IMR-90 (cell line): Measurements from ENCODE around the gene ELAVL1. TPM values are rescaled to one million over a fixed set of nuclear protein-coding genes. Genes with fewer than 3 reads are reported as not detected.

Experiments
- ATAC-seq: fragments of 200-7000 bp; cut with Tn5 transposase; 2 replicates; pipeline ENCODE4 v1.9.1; 2020; ENCODE audit warnings: low read depth, mild to moderate bottlenecking, moderate library complexity
- BruUV-seq: library from RNA; stranded (reverse); fragments of 400-500 nt; replicated peaks from 2 replicates; lab custom pipeline; 2021; lab: Mats Ljungman, UMichigan
- CTCF ChIA-PET: fragments of 300-600 bp; formaldehyde crosslinking; extraction: SDS; loops from one replicate; lab custom pipeline; 2021; ENCODE audit warnings: antibody characterized with exemption; lab: Yijun Ruan, JAX
- POLR2A ChIA-PET: fragments of 300-600 bp; sonication (Branson Sonifier 250); formaldehyde crosslinking; loops from one replicate; lab custom pipeline; 2022; ENCODE audit warnings: antibody characterized with exemption; ENCODE audit not compliant: unreplicated experiment; lab: Charles Lee
- DNase-seq: peaks from one replicate; pipeline ENCODE4 v3.0.0; 2013
- H2AFZ ChIP-seq: replicated peaks from 2 replicates; pipeline ENCODE3; 2013; ENCODE audit warnings: low read length, mild to moderate bottlenecking; ENCODE audit not compliant: poor library complexity
- H2AK5ac ChIP-seq: 2 replicates; pipeline ENCODE4 v1.6.1; 2013; ENCODE audit warnings: low read depth, low read length, inconsistent platforms
- H2AK9ac ChIP-seq: replicated peaks from 2 replicates; pipeline ENCODE3; 2013; ENCODE audit warnings: mild to moderate bottlenecking, low read depth, low read length, moderate library complexity; ENCODE audit not compliant: poor library complexity
- H2BK120ac ChIP-seq: 2 replicates; pipeline ENCODE4 v1.6.1; 2013; ENCODE audit warnings: low read depth, low read length, inconsistent platforms
- H2BK15ac ChIP-seq: 3 replicates; pipeline ENCODE4 v1.6.1; 2013; ENCODE audit warnings: low read depth, low read length, inconsistent platforms
- H2BK20ac ChIP-seq: 2 replicates; pipeline ENCODE4 v1.6.1; 2013; ENCODE audit warnings: low read depth, mild to moderate bottlenecking, inconsistent platforms, low read length, moderate library complexity
- H2BK5ac ChIP-seq: 2 replicates; pipeline ENCODE4 v1.6.1; 2013; ENCODE audit warnings: mild to moderate bottlenecking, low read depth, low read length, inconsistent platforms; ENCODE audit not compliant: poor library complexity, severe bottlenecking
- H3K14ac ChIP-seq: replicated peaks from 2 replicates; pipeline ENCODE4 v1.6.1; 2013; ENCODE audit warnings: low read depth, low read length, inconsistent platforms
- H3K18ac ChIP-seq: 2 replicates; pipeline ENCODE4 v1.6.1; 2013; ENCODE audit warnings: low read depth, low read length, control low read depth
- H3K23ac ChIP-seq: 2 replicates; pipeline ENCODE4 v1.6.1; 2013; ENCODE audit warnings: low read depth, low read length, inconsistent platforms
- H3K27ac ChIP-seq: 2 replicates; pipeline ENCODE4 v1.5.1; 2013; ENCODE audit warnings: mild to moderate bottlenecking, control low read depth, low read length; ENCODE audit not compliant: insufficient read depth
- H3K27me3 ChIP-seq: 2 replicates; pipeline ENCODE4 v1.6.1; 2013; ENCODE audit warnings: low read length; ENCODE audit not compliant: control insufficient read depth, insufficient read depth
- H3K36me3 ChIP-seq: 2 replicates; pipeline ENCODE4 v1.6.1; 2013; ENCODE audit warnings: low read length, mixed read lengths; ENCODE audit not compliant: control insufficient read depth, insufficient read depth
- H3K4ac ChIP-seq: 2 replicates; pipeline ENCODE4 v1.6.1; 2013; ENCODE audit warnings: low read depth, low read length, inconsistent platforms
- H3K4me1 ChIP-seq: 2 replicates; pipeline ENCODE4 v1.6.1; 2013; ENCODE audit warnings: low read length, mixed read lengths; ENCODE audit not compliant: control insufficient read depth, insufficient read depth
- H3K4me2 ChIP-seq: 2 replicates; pipeline ENCODE4 v1.6.1; 2013; ENCODE audit warnings: low read depth, mild to moderate bottlenecking, control low read depth, low read length, moderate library complexity
- H3K4me3 ChIP-seq: 2 replicates; pipeline ENCODE4 v1.5.1; 2013; ENCODE audit warnings: low read depth, mild to moderate bottlenecking, control low read depth, low read length, moderate library complexity; ENCODE audit not compliant: insufficient read depth
- H3K56ac ChIP-seq: 2 replicates; pipeline ENCODE4 v1.6.1; 2013; ENCODE audit warnings: low read length, inconsistent platforms; ENCODE audit not compliant: insufficient read depth; ENCODE audit errors: extremely low read depth
- H3K79me1 ChIP-seq, 2 experiments: 2 replicates each; pipeline ENCODE4 v1.6.1; 2013; ENCODE audit warnings: low read length in 2 of 2, inconsistent platforms in 1 of 2, low read depth in 1 of 2
- H3K9ac ChIP-seq: 2 replicates; pipeline ENCODE4 v1.6.1; 2013; ENCODE audit warnings: low read depth, low read length, control low read depth
- H3K9me1 ChIP-seq: 2 replicates; pipeline ENCODE4 v1.6.1; 2013; ENCODE audit warnings: low read length, inconsistent platforms; ENCODE audit not compliant: insufficient read depth
- H3K9me3 ChIP-seq: 2 replicates; pipeline ENCODE4 v1.6.1; 2013; ENCODE audit warnings: low read length; ENCODE audit not compliant: control insufficient read depth, insufficient read depth
- H4K20me1 ChIP-seq: 2 replicates; pipeline ENCODE4 v1.6.1; 2013; ENCODE audit warnings: low read length, inconsistent platforms; ENCODE audit not compliant: insufficient read depth
- H4K5ac ChIP-seq: 2 replicates; pipeline ENCODE4 v1.6.1; 2013; ENCODE audit warnings: mild to moderate bottlenecking, low read depth, low read length, control low read depth
- H4K8ac ChIP-seq, 2 experiments: 2 replicates each; pipeline ENCODE4 v1.6.1; 2013; ENCODE audit warnings: low read depth in 2 of 2, low read length in 2 of 2, control low read depth in 1 of 2, inconsistent platforms in 1 of 2
- H4K91ac ChIP-seq: 2 replicates; pipeline ENCODE4 v1.6.1; 2013; ENCODE audit warnings: low read depth, low read length, inconsistent platforms; ENCODE audit not compliant: insufficient read depth
- MAFK ChIP-seq: IDR thresholded peaks from 2 replicates; pipeline ENCODE4 v1.6.1; 2012; ENCODE audit warnings: low read depth, low read length, improper control_type of control experiment
- POLR2A ChIP-seq: IDR thresholded peaks from 2 replicates; pipeline ENCODE4 v1.6.1; 2012; ENCODE audit warnings: mild to moderate bottlenecking, low read depth, low read length
- WGBS, 2 experiments: methylation state at CpG; one replicate each; pipeline versions ENCODE4 v1.1.5 to v1.1.7; 2013; ENCODE audit warnings: missing lambda C conversion rate in 2 of 2; ENCODE audit not compliant: insufficient read length in 1 of 2; ENCODE audit errors: extremely low coverage in 2 of 2; 5-methylcytosine and 5-hydroxymethylcytosine counted together
- dilution Hi-C: fragments of 300-500 bp; cut with HindIII; formaldehyde crosslinking; loops from one replicate; pipeline ENCODE4 v1.14.3; 2018; ENCODE audit warnings: low sequenced_read_pairs; ENCODE audit not compliant: unreplicated experiment
- in situ Hi-C: fragments of 300-500 bp; cut with MboI; formaldehyde crosslinking; loops from 3 replicates; pipeline ENCODE4 v1.14.3; 2019; ENCODE audit warnings: low sequenced_read_pairs, inconsistent platforms, mixed read lengths
- intact Hi-C: fragments of 100-400 bp; cut with micrococcal nuclease; formaldehyde crosslinking; loops from 2 replicates; pipeline ENCODE4 v1.10.0; 2022
- polyA plus RNA-seq, 3 experiments: library from polyadenylated mRNA; depleted of rRNA; stranded (reverse); fragments of >200 nt; gene quantifications; 2 replicates each; pipeline ENCODE4 v1.2.3, GENCODE V29; 2012; ENCODE audit warnings: low replicate concordance in 1 of 3
- total RNA-seq: library from RNA; depleted of rRNA; stranded (reverse); fragments of >200 nt; gene quantifications from 2 replicates; pipeline ENCODE4 v1.2.3, GENCODE V29; 2012

The ELAVL1 gene
- total and polyA plus RNA-seq, 2 of the 4 experiments (the other 2 are of a cell fraction), result 55.6 to 59.0 TPM

GRCh38 chr19:7976461-7976860, 29.0 kb downstream of the ELAVL1 start:
- no peak overlapping the region for H3K14ac ChIP-seq
- H2BK20ac ChIP-seq, result no peak overlapping the region
- H3K4me2 ChIP-seq, result no peak overlapping the region
- H3K36me3 ChIP-seq, result peaks cover 68% of the 10 kb centered on the region
- no peak for TF ChIP-seq MAFK
- no peak for TF ChIP-seq POLR2A
- no peak overlapping the region for H2BK120ac ChIP-seq
- no peak overlapping the region for H3K18ac ChIP-seq
- peaks cover 25 to 41% of the 10 kb centered on the region in 2 experiments for H3K79me1 ChIP-seq
- H2BK5ac ChIP-seq, result no peak overlapping the region
- no peak overlapping the region for H4K8ac ChIP-seq
- no peak overlapping the region for H3K56ac ChIP-seq
- H2AK5ac ChIP-seq, result no peak overlapping the region
- in situ Hi-C loops, result loop anchor here (10.0 kb wide), 1 partner anchor 278 kb away; no protein-coding TSS in a partner anchor
- CTCF ChIA-PET, result no interaction called here
- no peaks in the 10 kb centered on the region for H3K9me1 ChIP-seq
- H3K4me3 ChIP-seq, result no peak overlapping the region
- H3K9ac ChIP-seq, result no peak overlapping the region
- H4K91ac ChIP-seq, result no peak overlapping the region
- WGBS, 2 experiments, result 100% methylated on average over 2 of the region's 4 CpGs; no CpG with 5 or more reads in 1 of the 2 experiments
- no peak overlapping the region for H3K4ac ChIP-seq
- no peak for ATAC-seq
- H4K20me1 ChIP-seq, result peaks cover 60% of the 10 kb centered on the region
- DNase-seq, result no peak
- H3K23ac ChIP-seq, result no peak overlapping the region
- no peaks in the 10 kb centered on the region for H3K4me1 ChIP-seq
- no peak overlapping the region for H2AK9ac ChIP-seq
- no peak overlapping the region for H2BK15ac ChIP-seq
- H3K27ac ChIP-seq, result no peak overlapping the region
- H4K5ac ChIP-seq, result no peak overlapping the region
- no peak overlapping the region for H2AFZ ChIP-seq
- BruUV-seq, result no TSS peak
- intact Hi-C loops, result no loop called here
- no peaks in the 10 kb centered on the region for H3K27me3 ChIP-seq
- dilution Hi-C loops, result no loop called here
- POLR2A ChIA-PET, result no interaction called here
- H3K9me3 ChIP-seq, result no peaks in the 10 kb centered on the region
